GM12878 (cell line): Measurements from ENCODE around the gene UBAC2. TPM values are rescaled to one million over a fixed set of nuclear protein-coding genes. Genes with fewer than 3 reads are reported as not detected.

Source experiments
- ATAC-seq: fragments of 200-7000 bp; cut with Tn5 transposase; 3 replicates; pipeline ENCODE4 v1.9.1; 2020; ENCODE audit warnings: mild to moderate bottlenecking, moderate library complexity
- BruUV-seq: library from RNA; stranded (reverse); fragments of 400-500 nt; replicated peaks from 2 replicates; lab custom pipeline; 2021; lab: Mats Ljungman, UMichigan
- CTCF ChIA-PET: fragments of 300-600 bp; sonication (Branson Sonifier 250); formaldehyde crosslinking; extraction: SDS; loops from one replicate; lab custom pipeline; 2021; ENCODE audit warnings: inconsistent platforms; lab: Yijun Ruan, JAX
- POLR2A ChIA-PET: fragments of 350-600 bp; formaldehyde crosslinking; extraction: SDS; loops from one replicate; lab custom pipeline; 2021; ENCODE audit warnings: inconsistent platforms; lab: Charles Lee
- RAD21 ChIA-PET: fragments of 300-600 bp; sonication (Branson Sonifier 250); formaldehyde crosslinking; loops from one replicate; lab custom pipeline; 2023; ENCODE audit warnings: antibody characterized with exemption; ENCODE audit not compliant: unreplicated experiment; lab: Charles Lee
- SMC1A ChIA-PET: fragments of 300-600 bp; sonication (Branson Sonifier 250); formaldehyde crosslinking; loops from one replicate; lab custom pipeline; 2023; ENCODE audit not compliant: unreplicated experiment, uncharacterized antibody; lab: Charles Lee
- DNase-seq: peaks from one replicate; pipeline ENCODE4 v3.0.0-alpha.2; 2011; ENCODE audit warnings: low read depth, low spot score
- FAIRE-seq: peaks from 3 replicates; lab custom pipeline; 2011; peaks lifted over from hg19 to GRCh38; lab: Jason Lieb, UNC
- H2AFZ ChIP-seq: 2 replicates; pipeline ENCODE4 v1.6.0; 2011; ENCODE audit warnings: low read depth, low read length, control low read depth; ENCODE audit not compliant: control insufficient read depth
- H3K27ac ChIP-seq: 2 replicates; pipeline ENCODE4 v1.5.1; 2011; ENCODE audit warnings: control low read depth; ENCODE audit not compliant: control insufficient read depth, insufficient read depth
- H3K27me3 ChIP-seq, 2 experiments: replicated peaks in 1 of 2; 2 replicates each; pipeline versions ENCODE4 v1.6.0 to v1.6.1; 2011; ENCODE audit warnings: low read length in 1 of 2; ENCODE audit not compliant: control insufficient read depth in 2 of 2, insufficient read depth in 2 of 2
- H3K36me3 ChIP-seq, 2 experiments: 2 replicates each; pipeline ENCODE4 v1.5.1; 2011; ENCODE audit warnings: low read length in 1 of 2; ENCODE audit not compliant: control insufficient read depth in 2 of 2, insufficient read depth in 2 of 2
- H3K4me1 ChIP-seq: 2 replicates; pipeline ENCODE4 v1.6.1; 2011; ENCODE audit warnings: mild to moderate bottlenecking, low read length, moderate library complexity, mixed read lengths; ENCODE audit not compliant: control insufficient read depth, insufficient read depth
- H3K4me2 ChIP-seq: 2 replicates; pipeline ENCODE4 v1.6.0; 2011; ENCODE audit warnings: control low read depth; ENCODE audit not compliant: control insufficient read depth, insufficient read depth
- H3K4me3 ChIP-seq: fragments of 200-600 bp; sonication (generic); 2 replicates; pipeline ENCODE4 v1.5.1; 2016
- H3K79me2 ChIP-seq: 2 replicates; pipeline ENCODE4 v1.6.0; 2011; ENCODE audit warnings: low read length; ENCODE audit not compliant: control insufficient read depth, insufficient read depth
- H3K9ac ChIP-seq: 2 replicates; pipeline ENCODE4 v1.8.0; 2011; ENCODE audit warnings: low read length, control low read depth, mixed read lengths; ENCODE audit not compliant: control insufficient read depth, insufficient read depth
- H3K9me3 ChIP-seq: replicated peaks from 3 replicates; pipeline ENCODE4 v1.5.1; 2011; ENCODE audit warnings: mild to moderate bottlenecking, low read length; ENCODE audit not compliant: control insufficient read depth, insufficient read depth
- H4K20me1 ChIP-seq: 2 replicates; pipeline ENCODE4 v1.6.0; 2011; ENCODE audit not compliant: control insufficient read depth, insufficient read depth
- CHD1 ChIP-seq: IDR thresholded peaks from 2 replicates; pipeline ENCODE4 v1.6.1; 2012; ENCODE audit warnings: low read depth, low read length, improper control_type of control experiment
- EED ChIP-seq: sonication (generic); IDR thresholded peaks from 2 replicates; pipeline ENCODE4 v1.6.1; 2016; ENCODE audit warnings: antibody characterized with exemption, low read depth
- IRF4 ChIP-seq: IDR thresholded peaks from 2 replicates; pipeline ENCODE4 v1.6.1; 2011; ENCODE audit warnings: low read depth, low read length
- POU2F2 ChIP-seq: IDR thresholded peaks from 3 replicates; pipeline ENCODE4 v1.6.1; 2011; ENCODE audit warnings: low read depth, mild to moderate bottlenecking, low read length, borderline replicate concordance
- RFX5 ChIP-seq: IDR thresholded peaks from 2 replicates; pipeline ENCODE4 v1.6.1; 2011; ENCODE audit warnings: low read depth, low read length, improper control_type of control experiment
- SP1 ChIP-seq: IDR thresholded peaks from one replicate; pipeline ENCODE4 v1.6.1; 2011; ENCODE audit warnings: low read depth, low read length
- SRF ChIP-seq, 2 experiments: IDR thresholded peaks; 2 replicates each; pipeline ENCODE4 v1.6.1; 2011; ENCODE audit warnings: low read depth in 2 of 2, low read length in 2 of 2, mild to moderate bottlenecking in 1 of 2, moderate library complexity in 1 of 2
- STAT3 ChIP-seq: IDR thresholded peaks from 2 replicates; pipeline ENCODE4 v1.6.1; 2011; ENCODE audit warnings: low read depth, low read length, improper control_type of control experiment
- TCF12 ChIP-seq: IDR thresholded peaks from 2 replicates; pipeline ENCODE4 v1.6.1; 2011; ENCODE audit warnings: low read depth, mild to moderate bottlenecking, low read length
- TCF3 ChIP-seq: IDR thresholded peaks from 2 replicates; pipeline ENCODE4 v1.6.1; 2012; ENCODE audit warnings: low read depth, mild to moderate bottlenecking, low read length, borderline replicate concordance; ENCODE audit not compliant: insufficient read depth
- ZBED1 ChIP-seq: IDR thresholded peaks from 2 replicates; pipeline ENCODE4 v1.6.1; 2016; ENCODE audit warnings: borderline replicate concordance
- WGBS: methylation state at CpG from one replicate; pipeline ENCODE4 v1.1.6; 2016; ENCODE audit warnings: low lambda C conversion rate; ENCODE audit not compliant: insufficient replicate concordance, insufficient coverage; ENCODE audit errors: missing lambda C conversion rate; 5-methylcytosine and 5-hydroxymethylcytosine counted together
- in situ Hi-C: fragments of 300-500 bp; cut with MboI; formaldehyde crosslinking; loops from 9 replicates; pipeline ENCODE4 v1.14.3; 2018; ENCODE audit warnings: mixed read lengths
- intact Hi-C: fragments of 100-400 bp; cut with micrococcal nuclease; formaldehyde crosslinking; loops from one replicate; pipeline ENCODE4 v1.14.2; 2022; ENCODE audit not compliant: unreplicated experiment
- polyA plus RNA-seq, 11 experiments: library from polyadenylated mRNA; depleted of rRNA in 4 of 11; unstranded in 6 of 11; stranded (reverse) in 5 of 11; fragments of >200 nt; fragmentation: Nextera tagmentation in 4 of 11; fragmentation: Illumina TruSeq in 1 of 11; extraction: Ambion mirVana in 4 of 11; extraction: Trizol in 1 of 11; gene quantifications; 1 replicate in 1 of 11; 2 replicates in 10 of 11; pipeline versions ENCODE4 v1.2.1 to v1.2.3, GENCODE V29; 2011 to 2016; ENCODE audit warnings: inconsistent platforms in 2 of 11, missing spikeins in 2 of 11, low read depth in 1 of 11
- total RNA-seq, 4 experiments: library from RNA; depleted of rRNA in 3 of 4; stranded (reverse); fragments of >200 nt in 3 of 4; fragmentation: Illumina TruSeq in 1 of 4; extraction: Trizol in 1 of 4; gene quantifications; 2 replicates each; pipeline versions ENCODE4 v1.2.1 to v1.2.3, GENCODE V29; 2013 to 2021
- TF ChIP-seq, protein P1 (sequence below): IDR thresholded peaks from 2 replicates; pipeline ENCODE4 v1.6.1; 2012; ENCODE audit warnings: mild to moderate bottlenecking, low read depth, low read length
- TF ChIP-seq, protein P2 (sequence below): fragments of 450-650 bp; IDR thresholded peaks from 2 replicates; pipeline ENCODE4 v1.6.1; 2018; ENCODE audit warnings: borderline replicate concordance, mild to moderate bottlenecking; ENCODE audit not compliant: partially characterized antibody
- TF ChIP-seq, protein P3 (sequence below): IDR thresholded peaks from 2 replicates; pipeline ENCODE4 v1.6.1; 2011; ENCODE audit warnings: low read depth, mild to moderate bottlenecking, low read length, moderate library complexity, borderline replicate concordance; ENCODE audit errors: extremely low read depth

Gene UBAC2
- total and polyA plus RNA-seq, 10 of the 15 experiments (the other 5 are each of a cell fraction or from before 2014, with no cell fraction given) = 3.0 to 54.6 (median 17.4) TPM

DNA sequence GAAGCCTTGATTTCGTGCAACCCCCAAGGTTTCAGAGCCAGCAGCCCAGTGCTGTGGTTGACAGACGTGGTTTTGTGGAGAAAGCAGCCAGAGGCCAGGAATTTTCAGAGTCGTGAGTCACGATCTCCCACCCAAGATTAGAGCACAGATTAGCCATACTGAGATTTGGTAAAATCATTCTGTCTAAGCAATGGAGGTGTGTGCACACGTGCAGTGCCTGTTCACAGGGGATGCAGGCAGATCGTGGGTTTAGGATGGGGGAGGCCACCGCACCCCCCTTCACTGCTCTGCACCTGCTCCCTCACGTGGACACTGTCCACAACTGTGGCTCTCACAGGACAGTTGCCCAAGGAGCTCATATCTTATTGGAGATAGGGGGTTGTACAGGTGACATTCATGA is 153.2 kb downstream of the UBAC2 start (continued):
- TF ChIP-seq, protein P1, sequence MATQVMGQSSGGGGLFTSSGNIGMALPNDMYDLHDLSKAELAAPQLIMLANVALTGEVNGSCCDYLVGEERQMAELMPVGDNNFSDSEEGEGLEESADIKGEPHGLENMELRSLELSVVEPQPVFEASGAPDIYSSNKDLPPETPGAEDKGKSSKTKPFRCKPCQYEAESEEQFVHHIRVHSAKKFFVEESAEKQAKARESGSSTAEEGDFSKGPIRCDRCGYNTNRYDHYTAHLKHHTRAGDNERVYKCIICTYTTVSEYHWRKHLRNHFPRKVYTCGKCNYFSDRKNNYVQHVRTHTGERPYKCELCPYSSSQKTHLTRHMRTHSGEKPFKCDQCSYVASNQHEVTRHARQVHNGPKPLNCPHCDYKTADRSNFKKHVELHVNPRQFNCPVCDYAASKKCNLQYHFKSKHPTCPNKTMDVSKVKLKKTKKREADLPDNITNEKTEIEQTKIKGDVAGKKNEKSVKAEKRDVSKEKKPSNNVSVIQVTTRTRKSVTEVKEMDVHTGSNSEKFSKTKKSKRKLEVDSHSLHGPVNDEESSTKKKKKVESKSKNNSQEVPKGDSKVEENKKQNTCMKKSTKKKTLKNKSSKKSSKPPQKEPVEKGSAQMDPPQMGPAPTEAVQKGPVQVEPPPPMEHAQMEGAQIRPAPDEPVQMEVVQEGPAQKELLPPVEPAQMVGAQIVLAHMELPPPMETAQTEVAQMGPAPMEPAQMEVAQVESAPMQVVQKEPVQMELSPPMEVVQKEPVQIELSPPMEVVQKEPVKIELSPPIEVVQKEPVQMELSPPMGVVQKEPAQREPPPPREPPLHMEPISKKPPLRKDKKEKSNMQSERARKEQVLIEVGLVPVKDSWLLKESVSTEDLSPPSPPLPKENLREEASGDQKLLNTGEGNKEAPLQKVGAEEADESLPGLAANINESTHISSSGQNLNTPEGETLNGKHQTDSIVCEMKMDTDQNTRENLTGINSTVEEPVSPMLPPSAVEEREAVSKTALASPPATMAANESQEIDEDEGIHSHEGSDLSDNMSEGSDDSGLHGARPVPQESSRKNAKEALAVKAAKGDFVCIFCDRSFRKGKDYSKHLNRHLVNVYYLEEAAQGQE = no peak
- TF ChIP-seq STAT3 (no peak), TCF3 (0 out of 2 replicates have a peak, but pooled peaks have one; percentile 52), SRF (IDR thresholded peaks at IDR 0.05; ENCODE audit: low read depth in 2 of 2, low read length in 2 of 2) (no peak), EED (peak; percentile 48; the same call in 1 of the 2 replicates)
- TF ChIP-seq, all 136 proteins: peak for 12

DNA sequence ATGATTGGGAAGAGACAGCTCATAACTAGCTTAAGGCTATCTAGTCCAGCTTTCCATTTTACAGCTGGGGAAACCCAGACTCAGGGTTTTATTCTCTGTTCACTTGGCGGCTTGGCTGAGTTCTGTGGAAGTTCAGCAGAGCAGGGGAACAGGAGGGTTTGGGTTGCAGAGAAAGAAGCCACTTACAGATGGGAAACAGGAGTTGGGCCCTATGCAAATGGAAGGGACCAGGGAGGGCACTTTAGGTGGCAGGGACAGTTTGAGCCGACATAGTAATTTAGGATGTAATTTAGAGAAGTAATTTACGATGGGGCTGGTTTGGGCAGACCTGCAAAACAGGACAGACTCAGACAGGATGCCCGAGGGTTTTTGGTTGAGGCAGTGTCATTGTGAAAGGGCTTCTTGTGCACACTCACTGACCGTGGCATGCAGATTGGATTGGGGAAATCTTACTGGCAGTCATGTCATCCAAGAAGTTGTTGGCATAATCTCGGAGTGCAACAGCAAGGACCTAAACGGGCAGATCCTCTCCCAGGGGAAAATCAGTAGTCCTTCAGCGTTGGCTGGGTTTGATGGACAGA is 153.8 kb downstream of the UBAC2 start:
- ChIA-PET RAD21 (interaction anchor here (0.7 to 7.5 kb wide), 14 partner anchors 9 to 89 kb away, joined by 3 to 99 read pairs (median 7); partner anchors contain the start of gene GPR183), CTCF (interaction anchor here (0.8 to 3.9 kb wide), 15 partner anchors 12 to 90 kb away, joined by 3 to 22 read pairs (median 4); no protein-coding TSS in a partner anchor), SMC1A (interaction anchor here (0.7 to 7.5 kb wide), 24 partner anchors 11 to 178 kb away, joined by 3 to 78 read pairs (median 6); partner anchors contain the start of gene GPR183), POLR2A (interaction anchor here (0.5 to 3.6 kb wide), 12 partner anchors 9 to 1500 kb away, joined by 3 to 14 read pairs (median 4); partner anchors contain the start of gene GPR183)
- no peaks in the 10 kb centered on the region for H3K9me3 ChIP-seq
- H3K4me2 ChIP-seq = peak overlapping the region; percentile 83
- no TSS peak for BruUV-seq
- under 1% methylated on average over 8 of the region's 8 CpGs for WGBS
- H4K20me1 ChIP-seq = no peaks in the 10 kb centered on the region
- peak overlapping the region; percentile 7 for H3K4me3 ChIP-seq
- peaks cover 24% of the 10 kb centered on the region for H3K79me2 ChIP-seq
- H3K9ac ChIP-seq = peak overlapping the region; percentile 51
- in situ Hi-C loops = no loop called here
- FAIRE-seq (no peak), ATAC-seq (peak; percentile 55), DNase-seq (peak; percentile 66)
- 0 out of 2 replicates have a peak overlapping the region, but pooled peaks have one; percentile 18 for H2AFZ ChIP-seq
- intact Hi-C loops = loop anchor here (1.0 kb wide), 1 partner anchor 32 kb away; no protein-coding TSS in a partner anchor
- peak overlapping the region; percentile 81 for H3K27ac ChIP-seq
- H3K4me1 ChIP-seq = peaks cover 61% of the 10 kb centered on the region
- H3K36me3 ChIP-seq = no peaks in the 10 kb centered on the region; a peak in 3 of 4 replicates
- no peaks in the 10 kb centered on the region for H3K27me3 ChIP-seq
- TF ChIP-seq RFX5 = no peak
- no peak for TF ChIP-seq TCF12
- no peak for TF ChIP-seq CHD1
- no peak for TF ChIP-seq ZBED1
- TF ChIP-seq EED = peak; percentile 61
- TF ChIP-seq TCF3 = no peak
- peak; percentile 32; the same call in 1 of the 3 replicates for TF ChIP-seq POU2F2
- TF ChIP-seq, protein P2, sequence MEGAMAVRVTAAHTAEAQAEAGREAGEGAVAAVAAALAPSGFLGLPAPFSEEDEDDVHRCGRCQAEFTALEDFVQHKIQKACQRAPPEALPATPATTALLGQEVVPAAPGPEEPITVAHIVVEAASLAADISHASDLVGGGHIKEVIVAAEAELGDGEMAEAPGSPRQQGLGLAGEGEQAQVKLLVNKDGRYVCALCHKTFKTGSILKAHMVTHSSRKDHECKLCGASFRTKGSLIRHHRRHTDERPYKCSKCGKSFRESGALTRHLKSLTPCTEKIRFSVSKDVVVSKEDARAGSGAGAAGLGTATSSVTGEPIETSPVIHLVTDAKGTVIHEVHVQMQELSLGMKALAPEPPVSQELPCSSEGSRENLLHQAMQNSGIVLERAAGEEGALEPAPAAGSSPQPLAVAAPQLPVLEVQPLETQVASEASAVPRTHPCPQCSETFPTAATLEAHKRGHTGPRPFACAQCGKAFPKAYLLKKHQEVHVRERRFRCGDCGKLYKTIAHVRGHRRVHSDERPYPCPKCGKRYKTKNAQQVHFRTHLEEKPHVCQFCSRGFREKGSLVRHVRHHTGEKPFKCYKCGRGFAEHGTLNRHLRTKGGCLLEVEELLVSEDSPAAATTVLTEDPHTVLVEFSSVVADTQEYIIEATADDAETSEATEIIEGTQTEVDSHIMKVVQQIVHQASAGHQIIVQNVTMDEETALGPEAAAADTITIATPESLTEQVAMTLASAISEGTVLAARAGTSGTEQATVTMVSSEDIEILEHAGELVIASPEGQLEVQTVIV = no peak
- TF ChIP-seq, protein P3, sequence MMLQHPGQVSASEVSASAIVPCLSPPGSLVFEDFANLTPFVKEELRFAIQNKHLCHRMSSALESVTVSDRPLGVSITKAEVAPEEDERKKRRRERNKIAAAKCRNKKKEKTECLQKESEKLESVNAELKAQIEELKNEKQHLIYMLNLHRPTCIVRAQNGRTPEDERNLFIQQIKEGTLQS = no peak
- TF ChIP-seq SP1 = no peak
- TF ChIP-seq IRF4 = peak; percentile 39; the same call in 1 of the 2 replicates
